SHP77 (cell line): ENCODE results near the gene OR4X2.
A peak's percentile ranks its signal among the peaks of the same experiment; 100 is the strongest.
"Not testable (repeated sequence)": the region's sequence is repeated elsewhere in the genome, so short reads cannot be mapped to it uniquely, and the experiment has no call there.

ENCODE experiments used
- DNase-seq, 2 experiments: peaks; one replicate each; lab custom pipeline; 2025; lab: John Stamatoyannopoulos, UW

OR4X2 gene

GRCh38 chr11:48244804-48245203 is at the start of gene OR4X2:
TSS of gene OR4X2 (plus strand) at chr11:48245104. CDS start at chr11:48245104, 0 bp downstream.
- DNase-seq: no peak

- no peak for DNase-seq
These were observed 37.0 kb upstream of the OR4X2 start for GRCh38 chr11:48207881-48208280.

- peak in 1 of 2 experiments; percentile 7 for DNase-seq
These were observed 34.9 kb upstream of the OR4X2 start for GRCh38 chr11:48210052-48210451.

- no peak for DNase-seq
These were observed 28.4 kb upstream of the OR4X2 start, which contains the start of gene OR4B1 for GRCh38 chr11:48216510-48216909. TSS of gene OR4B1 (plus strand) at chr11:48216810. CDS start at chr11:48216810, 0 bp downstream.

- DNase-seq: no peak
These were observed 16.1 kb upstream of the OR4X2 start for GRCh38 chr11:48228761-48229160.

- not testable (repeated sequence) for DNase-seq
These were observed 14.8 kb upstream of the OR4X2 start for GRCh38 chr11:48230057-48230456.

- DNase-seq: no peak
These were observed 7.2 kb upstream of the OR4X2 start for GRCh38 chr11:48237727-48238126.

GRCh38 chr11:48242501-48242900 is 2.4 kb upstream of the OR4X2 start:
- no peak for DNase-seq

GRCh38 chr11:48248902-48249301 is 4.0 kb downstream of the OR4X2 start:
- DNase-seq: no peak

- no peak for DNase-seq
These were observed 16.7 kb downstream of the OR4X2 start for GRCh38 chr11:48261600-48261999.

GRCh38 chr11:48263423-48263911 is 18.6 kb downstream of the OR4X2 start, which contains the start of gene OR4X1:
TSS of gene OR4X1 (plus strand) at chr11:48263861. CDS start at chr11:48263861, 0 bp downstream.
- DNase-seq: no peak

GRCh38 chr11:48270621-48271020 is 25.7 kb downstream of the OR4X2 start:
- DNase-seq: no peak

- no peak for DNase-seq
These were observed 27.7 kb downstream of the OR4X2 start for GRCh38 chr11:48272606-48273005.
